ENCODE data around the gene TMEM254. TPM values are rescaled to one million over a fixed set of nuclear protein-coding genes. Genes with fewer than 3 reads are reported as not detected.

Gene TMEM254
- total and polyA plus RNA-seq, 2 of the 13 experiments (the other 11 are each of a cell fraction or from before 2014, with no cell fraction given) = 11.2 to 39.0 TPM

- Histone ChIP-seq H3K27ac (ENCODE audit: extremely low read length, insufficient read depth, low read length) (no peak overlapping the region), H3K4me1 (ENCODE audit: insufficient read depth, low read length) (peaks cover 22% of the 10 kb centered on the region; the same call in 1 of the 2 replicates), H4K20me1 (ENCODE audit: insufficient read depth, low read length) (no peaks in the 10 kb centered on the region), H3K9me3 (ENCODE audit: low read length) (no peaks in the 10 kb centered on the region), H3K9ac (ENCODE audit: insufficient read depth, low read depth, low read length) (no peak overlapping the region), H3K4me2 (ENCODE audit: low read depth, low read length) (no peak overlapping the region), H3K36me3 (replicated peaks in 1 of 2; ENCODE audit: control insufficient read depth in 1 of 2, insufficient read depth in 2 of 2, low read length in 2 of 2) (no peaks in the 10 kb centered on the region), H2AFZ (ENCODE audit: low read length) (no peak overlapping the region), H3K4me3 (replicated peaks in 1 of 3; ENCODE audit: insufficient read depth in 1 of 3, low read depth in 2 of 3, low read length in 3 of 3) (no peak overlapping the region), H3K79me2 (ENCODE audit: insufficient read depth, low read length) (no peaks in the 10 kb centered on the region), H3K27me3 (ENCODE audit: control insufficient read depth in 1 of 2, insufficient read depth in 2 of 2, low read length in 2 of 2) (no peaks in the 10 kb centered on the region)
- FAIRE-seq (no peak), ATAC-seq (peak; percentile 71), DNase-seq (ENCODE audit: low spot score) (peak; percentile 16)
- TF ChIP-seq ARID3A (IDR thresholded peaks at IDR 0.05; ENCODE audit: low read depth, low read length) (0 out of 2 replicates have a peak, but pooled peaks have one; percentile 14), HIVEP1 (CRISPR knock-in tag; IDR thresholded peaks at IDR 0.05) (no peak), ZNF317 (CRISPR knock-in tag; IDR thresholded peaks at IDR 0.05) (no peak), HNF4A (CRISPR knock-in tag; IDR thresholded peaks at IDR 0.05) (no peak), ZNF512 (CRISPR knock-in tag; IDR thresholded peaks at IDR 0.05) (no peak), NPAS2 (CRISPR knock-in tag; IDR thresholded peaks at IDR 0.05; ENCODE audit: borderline replicate concordance) (no peak), ZNF547 (CRISPR knock-in tag; IDR thresholded peaks at IDR 0.05) (no peak), MAFK (conservative IDR thresholded peaks at IDR 0.05 in 1 of 2, IDR thresholded peaks at IDR 0.05 in 1 of 2; ENCODE audit: low read length in 2 of 2) (peak; percentile 65 to 75; a peak in 3 of 4 replicates), RFX1 (IDR thresholded peaks at IDR 0.05) (peak; percentile 43; the same call in 1 of the 2 replicates), RAD51 (IDR thresholded peaks at IDR 0.05; ENCODE audit: borderline replicate concordance) (no peak), ATM (IDR thresholded peaks at IDR 0.05; ENCODE audit: borderline replicate concordance) (no peak), MAFF (IDR thresholded peaks at IDR 0.05; ENCODE audit: low read depth, low read length) (peak; percentile 72), ZBTB38 (CRISPR knock-in tag; IDR thresholded peaks at IDR 0.05) (no peak), ZNF256 (CRISPR knock-in tag; conservative IDR thresholded peaks at IDR 0.05) (no peak), ZNF597 (CRISPR knock-in tag; IDR thresholded peaks at IDR 0.05) (no peak), RBFOX2 (IDR thresholded peaks at IDR 0.05; ENCODE audit: low read depth, low read length) (no peak), ZFP36L1 (CRISPR knock-in tag; IDR thresholded peaks at IDR 0.05) (no peak), PITX1 (CRISPR knock-in tag; IDR thresholded peaks at IDR 0.05) (no peak), RFX3 (CRISPR knock-in tag; IDR thresholded peaks at IDR 0.05) (peak; percentile 53; the same call in 1 of the 2 replicates), THYN1 (CRISPR knock-in tag; IDR thresholded peaks at IDR 0.05; ENCODE audit: borderline replicate concordance, low read depth) (no peak)
- in situ Hi-C loops (cut with HindIII; ENCODE audit: extremely low pct_ligation_motif_present, low pct_unique_long_range_greater_than_20kb) (no loop called here), intact Hi-C loops (cut with micrococcal nuclease; ENCODE audit: unreplicated experiment) (no loop called here)
- BruUV-seq (replicated peaks) = no TSS peak
- ChIA-PET CTCF (ENCODE audit: low intra/inter-chr PET ratio, low total read pairs) (no interaction called here), POLR2A (interaction anchor here (0.8 kb wide), 1 partner anchor 25 kb away, joined by 4 read pairs; the partner anchor contains the start of gene TMEM254)
- 43% methylated on average over 9 of the region's 10 CpGs for WGBS (ENCODE audit: low lambda C conversion rate)
These were observed 25.8 kb downstream of the TMEM254 start for GRCh38 chr10:80104066-80104926.
